CD14-positive monocyte (primary cell): ENCODE measurements around the gene EML4. TPM values are rescaled to one million over a fixed set of nuclear protein-coding genes. Genes with fewer than 3 reads are reported as not detected.

Source experiments
- DNase-seq, 3 donors: peaks; one replicate each; pipeline ENCODE4 v3.0.0-alpha.2; 2011 to 2022
- H2AFZ ChIP-seq: 2 replicates; pipeline ENCODE4 v1.6.0; 2012; ENCODE audit warnings: mild to moderate bottlenecking, low read depth, low read length, inconsistent platforms; ENCODE audit not compliant: insufficient read depth, poor library complexity, severe bottlenecking
- H3K27ac ChIP-seq, 2 donors: 1 replicate in 1 of 2; 2 replicates in 1 of 2; pipeline ENCODE4 v1.5.1; 2012 to 2013; ENCODE audit warnings: low read length in 2 of 2, control low read depth in 1 of 2, inconsistent platforms in 1 of 2, low read depth in 1 of 2, mild to moderate bottlenecking in 1 of 2
- H3K27me3 ChIP-seq, 2 donors: one replicate each; pipeline versions ENCODE4 v1.6.0 to v1.6.1; 2011 to 2013; ENCODE audit warnings: low read length in 2 of 2; ENCODE audit not compliant: control insufficient read depth in 2 of 2, insufficient read depth in 2 of 2
- H3K36me3 ChIP-seq, 2 donors: replicated peaks in 1 of 2; 1 replicate in 1 of 2; 2 replicates in 1 of 2; pipeline versions ENCODE4 v1.5.1 to v1.6.1; 2012 to 2013; ENCODE audit warnings: low read length in 2 of 2, control low read depth in 1 of 2, inconsistent platforms in 1 of 2, mild to moderate bottlenecking in 1 of 2; ENCODE audit not compliant: insufficient read depth in 2 of 2, control insufficient read depth in 1 of 2
- H3K4me1 ChIP-seq, 2 donors: 1 replicate in 1 of 2; 2 replicates in 1 of 2; pipeline versions ENCODE4 v1.5.1 to v1.6.1; 2012 to 2013; ENCODE audit warnings: low read length in 2 of 2, control low read depth in 1 of 2, inconsistent platforms in 1 of 2, mild to moderate bottlenecking in 1 of 2, moderate library complexity in 1 of 2; ENCODE audit not compliant: insufficient read depth in 2 of 2, control insufficient read depth in 1 of 2
- H3K4me2 ChIP-seq: replicated peaks from 2 replicates; pipeline ENCODE3; 2012; ENCODE audit warnings: low read length, moderate library complexity, mild to moderate bottlenecking; ENCODE audit not compliant: poor library complexity, severe bottlenecking; ENCODE audit errors: extremely low read depth
- H3K4me3 ChIP-seq, 3 experiments: fragments of 200-600 bp in 1 of 3; sonication (generic) in 1 of 3; replicated peaks in 1 of 3; 1 replicate in 2 of 3; 2 replicates in 1 of 3; pipeline ENCODE4 v1.5.1; 2011 to 2013; ENCODE audit warnings: low read length in 3 of 3, mild to moderate bottlenecking in 3 of 3, control low read depth in 2 of 3, low read depth in 2 of 3, inconsistent platforms in 1 of 3, moderate library complexity in 1 of 3
- H3K79me2 ChIP-seq: 2 replicates; pipeline ENCODE4 v1.6.0; 2012; ENCODE audit warnings: mild to moderate bottlenecking, control low read depth, inconsistent platforms, low read length, moderate library complexity; ENCODE audit not compliant: insufficient read depth
- H3K9ac ChIP-seq: 2 replicates; pipeline ENCODE4 v1.6.0; 2017; ENCODE audit warnings: low read length, mild to moderate bottlenecking; ENCODE audit not compliant: insufficient read depth, poor library complexity, severe bottlenecking
- H3K9me3 ChIP-seq, 2 donors: replicated peaks in 1 of 2; 1 replicate in 1 of 2; 2 replicates in 1 of 2; pipeline versions ENCODE4 v1.5.1 to v1.6.1; 2012 to 2013; ENCODE audit warnings: low read length in 2 of 2, control low read depth in 1 of 2; ENCODE audit not compliant: control insufficient read depth in 1 of 2, insufficient read depth in 1 of 2
- H4K20me1 ChIP-seq: 2 replicates; pipeline ENCODE4 v1.6.0; 2012; ENCODE audit warnings: mild to moderate bottlenecking, low read length, control low read depth, moderate library complexity; ENCODE audit not compliant: insufficient read depth
- H3K27ac Mint-ChIP-seq, 7 donors: one replicate each; pipeline ENCODE4 v1.8.0; 2020; ENCODE audit warnings: mild to moderate bottlenecking in 7 of 7, mixed read lengths in 7 of 7, moderate library complexity in 6 of 7, inconsistent platforms in 2 of 7
- H3K27me3 Mint-ChIP-seq, 3 donors: one replicate each; pipeline ENCODE4 v1.8.0; 2021 to 2022; ENCODE audit warnings: low read depth in 3 of 3, mild to moderate bottlenecking in 3 of 3, mixed read lengths in 3 of 3, moderate library complexity in 3 of 3, inconsistent platforms in 1 of 3
- H3K36me3 Mint-ChIP-seq, 2 donors: one replicate each; pipeline ENCODE4 v1.8.0; 2020; ENCODE audit warnings: mixed read lengths in 2 of 2, inconsistent platforms in 1 of 2, mild to moderate bottlenecking in 1 of 2
- H3K4me1 Mint-ChIP-seq: one replicate; pipeline ENCODE4 v1.8.0; 2020; ENCODE audit warnings: mild to moderate bottlenecking, mixed read lengths
- H3K4me3 Mint-ChIP-seq, 2 donors: one replicate each; pipeline ENCODE4 v1.8.0; 2020; ENCODE audit warnings: mild to moderate bottlenecking in 2 of 2, mixed read lengths in 2 of 2, moderate library complexity in 1 of 2
- H3K9me3 Mint-ChIP-seq, 7 donors: one replicate each; pipeline ENCODE4 v1.8.0; 2020 to 2022; ENCODE audit warnings: mixed read lengths in 7 of 7, mild to moderate bottlenecking in 6 of 7, moderate library complexity in 6 of 7, inconsistent platforms in 2 of 7
- WGBS: methylation state at CpG from one replicate; pipeline ENCODE4 v1.1.5; 2013; ENCODE audit warnings: missing lambda C conversion rate; ENCODE audit not compliant: insufficient coverage; 5-methylcytosine and 5-hydroxymethylcytosine counted together
- intact Hi-C, 2 donors: fragments of 100-400 bp; cut with micrococcal nuclease; formaldehyde crosslinking; loops; one replicate each; pipeline versions ENCODE4 v1.15.0 to v1.15.1; 2023
- polyA plus RNA-seq, 3 donors: library from polyadenylated mRNA; depleted of rRNA in 1 of 3; unstranded in 2 of 3; stranded (reverse) in 1 of 3; fragments of 300-500 nt in 2 of 3; fragments of >200 nt in 1 of 3; fragmentation: Illumina TruSeq in 2 of 3; gene quantifications; 1 replicate in 2 of 3; 2 replicates in 1 of 3; pipeline ENCODE4 v1.2.3, GENCODE V29; 2012 to 2021
- TF ChIP-seq, protein P1 (sequence below): fragments of 200-600 bp; IDR thresholded peaks from one replicate; pipeline ENCODE4 v1.8.0; 2022; ENCODE audit warnings: antibody characterized with exemption, mild to moderate bottlenecking

The EML4 gene
- polyA plus RNA-seq, 3 donors, result 11.5 to 24.3 (median 15.0) TPM

DNA sequence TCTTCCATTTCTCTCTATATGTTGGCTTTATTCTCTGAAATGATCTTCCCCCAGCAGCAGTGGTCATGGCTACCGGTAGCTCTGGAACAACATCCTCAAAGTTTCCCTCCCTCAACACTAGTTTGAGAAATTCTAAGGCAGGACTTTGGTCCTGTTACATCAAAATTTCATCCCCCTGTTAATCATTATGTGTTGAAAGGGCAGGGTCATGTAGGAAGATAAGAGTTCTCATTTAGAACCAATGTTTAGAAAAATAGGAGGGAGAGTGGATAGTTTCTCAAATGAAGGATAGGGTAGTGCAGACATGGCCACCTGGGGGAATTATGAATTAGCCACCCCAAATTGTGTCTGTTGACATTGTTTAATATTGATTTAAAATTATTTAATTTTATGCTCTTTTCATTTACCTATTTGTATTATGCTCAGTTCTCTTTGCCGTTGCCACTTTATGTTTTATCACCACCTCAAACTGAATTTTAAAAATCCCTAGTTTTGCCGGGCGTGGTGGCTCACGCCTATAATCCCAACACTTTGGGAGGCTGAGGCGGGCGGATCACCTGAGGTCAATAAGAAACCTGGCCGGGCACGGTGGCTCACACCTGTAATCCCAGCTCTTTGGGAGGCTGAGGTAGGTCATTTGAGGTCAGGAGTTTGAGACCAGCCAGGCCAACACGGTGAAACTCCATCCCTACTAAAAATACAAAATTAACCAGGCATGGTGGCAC, 22.3 kb downstream of the EML4 start:
- H3K36me3 ChIP-seq, result no peaks in the 10 kb centered on the region
- 100% methylated on average over 4 of the region's 10 CpGs for WGBS
- peaks cover 19 to 33% of the 10 kb centered on the region in 2 donors for H3K4me1 ChIP-seq
- no peak overlapping the region for H2AFZ ChIP-seq
- no peaks in the 10 kb centered on the region for H3K27me3 Mint-ChIP-seq
- TF ChIP-seq, protein P1, sequence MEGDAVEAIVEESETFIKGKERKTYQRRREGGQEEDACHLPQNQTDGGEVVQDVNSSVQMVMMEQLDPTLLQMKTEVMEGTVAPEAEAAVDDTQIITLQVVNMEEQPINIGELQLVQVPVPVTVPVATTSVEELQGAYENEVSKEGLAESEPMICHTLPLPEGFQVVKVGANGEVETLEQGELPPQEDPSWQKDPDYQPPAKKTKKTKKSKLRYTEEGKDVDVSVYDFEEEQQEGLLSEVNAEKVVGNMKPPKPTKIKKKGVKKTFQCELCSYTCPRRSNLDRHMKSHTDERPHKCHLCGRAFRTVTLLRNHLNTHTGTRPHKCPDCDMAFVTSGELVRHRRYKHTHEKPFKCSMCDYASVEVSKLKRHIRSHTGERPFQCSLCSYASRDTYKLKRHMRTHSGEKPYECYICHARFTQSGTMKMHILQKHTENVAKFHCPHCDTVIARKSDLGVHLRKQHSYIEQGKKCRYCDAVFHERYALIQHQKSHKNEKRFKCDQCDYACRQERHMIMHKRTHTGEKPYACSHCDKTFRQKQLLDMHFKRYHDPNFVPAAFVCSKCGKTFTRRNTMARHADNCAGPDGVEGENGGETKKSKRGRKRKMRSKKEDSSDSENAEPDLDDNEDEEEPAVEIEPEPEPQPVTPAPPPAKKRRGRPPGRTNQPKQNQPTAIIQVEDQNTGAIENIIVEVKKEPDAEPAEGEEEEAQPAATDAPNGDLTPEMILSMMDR, result no peak
- intact Hi-C loops, result no loop called here
- H3K4me3 ChIP-seq, result no peak overlapping the region
- DNase-seq, result no peak
- peaks cover 36% of the 10 kb centered on the region for H3K4me1 Mint-ChIP-seq
- no peak overlapping the region for H3K27ac ChIP-seq
- no peaks in the 10 kb centered on the region for H3K9me3 Mint-ChIP-seq
- H3K9ac ChIP-seq, result no peak overlapping the region
- H3K36me3 Mint-ChIP-seq, result peaks cover 5 to 12% of the 10 kb centered on the region in 2 donors
- no peak overlapping the region for H3K4me3 Mint-ChIP-seq
- no peak overlapping the region for H3K4me2 ChIP-seq
- H3K79me2 ChIP-seq, result peaks cover 81% of the 10 kb centered on the region
- no peaks in the 10 kb centered on the region for H3K27me3 ChIP-seq
- no peaks in the 10 kb centered on the region for H3K9me3 ChIP-seq
- H4K20me1 ChIP-seq, result peaks cover 82% of the 10 kb centered on the region
- H3K27ac Mint-ChIP-seq, result peak overlapping the region in 1 of 7 donors; percentile 1

- intact Hi-C loops, result no loop called here
- Histone ChIP-seq H3K9ac (no peak overlapping the region), H2AFZ (no peak overlapping the region), H3K79me2 (peaks cover 80% of the 10 kb centered on the region), H3K27ac (no peak overlapping the region), H3K27me3 (no peaks in the 10 kb centered on the region), H3K36me3 (no peaks in the 10 kb centered on the region), H3K4me2 (no peak overlapping the region), H3K9me3 (no peaks in the 10 kb centered on the region), H4K20me1 (peaks cover 84% of the 10 kb centered on the region), H3K4me1 (peaks cover 24 to 38% of the 10 kb centered on the region in 2 donors), H3K4me3 (no peak overlapping the region)
- Mint-ChIP-seq H3K4me3 (no peak overlapping the region), H3K4me1 (peaks cover 42% of the 10 kb centered on the region), H3K9me3 (no peaks in the 10 kb centered on the region), H3K36me3 (peaks cover 7 to 14% of the 10 kb centered on the region in 2 donors), H3K27me3 (no peaks in the 10 kb centered on the region), H3K27ac (peak overlapping the region in 1 of 7 donors; percentile 30)
- TF ChIP-seq, protein P1, result no peak
- 93% methylated on average over 3 of the region's 5 CpGs for WGBS
- DNase-seq, result no peak
Observed at GRCh38 chr2:42192010-42192373, 22.8 kb downstream of the EML4 start.
